Activated T-helper 1 cell treated with anti-CD3 and anti-CD28 coated beads, Interleukin-12 subunit alpha, Interleukin-12 subunit beta, Interleukin-2, Interleukin-4 antibody, amounts not matched to agents 30 ng/mL and 10 ng/mL and 1 ng/mL, durations not matched to agents 14 hours and 24 hours and 36 hours (primary cell): Measurements from ENCODE around the gene TRIM5. TPM values are rescaled to one million over a fixed set of nuclear protein-coding genes. Genes with fewer than 3 reads are reported as not detected.
"Not testable (repeated sequence)": the region's sequence is repeated elsewhere in the genome, so short reads cannot be mapped to it uniquely, and the experiment has no call there.

Experiments used
- DNase-seq: peaks from one replicate; pipeline ENCODE4 v3.0.0; 2021; ENCODE audit warnings: low spot score
- H3K27ac Mint-ChIP-seq: one replicate; pipeline ENCODE4 v1.8.0; 2021; ENCODE audit warnings: mild to moderate bottlenecking, mixed read lengths
- H3K27me3 Mint-ChIP-seq: one replicate; pipeline ENCODE4 v1.8.0; 2022; ENCODE audit warnings: mild to moderate bottlenecking, moderate library complexity, mixed read lengths; ENCODE audit not compliant: insufficient read depth
- H3K36me3 Mint-ChIP-seq: one replicate; pipeline ENCODE4 v1.8.0; 2021; ENCODE audit warnings: low read depth, mixed read lengths
- H3K4me1 Mint-ChIP-seq: one replicate; pipeline ENCODE4 v1.8.0; 2021; ENCODE audit warnings: low read depth, mixed read lengths
- H3K4me3 Mint-ChIP-seq: one replicate; pipeline ENCODE4 v1.8.0; 2021; ENCODE audit warnings: mild to moderate bottlenecking, moderate library complexity, mixed read lengths
- H3K9me3 Mint-ChIP-seq: one replicate; pipeline ENCODE4 v1.8.0; 2021; ENCODE audit warnings: mixed read lengths
- intact Hi-C: fragments of 100-400 bp; cut with micrococcal nuclease; formaldehyde crosslinking; loops from one replicate; pipeline ENCODE4 v1.15.1; 2024
- total RNA-seq: library from RNA; stranded (reverse); gene quantifications from 2 replicates; pipeline ENCODE4 v1.2.3, GENCODE V29; 2022

The TRIM5 gene
- total RNA-seq: 7.9 and 8.6 TPM in 2 replicates

GRCh38 chr11:5684646-5685362 is at the start of gene TRIM5:
TRIM5 (minus strand) TSS chr11:5685074; CDS start chr11:5680177, 4,897 bp downstream.
- H3K4me1 Mint-ChIP-seq: peaks cover 57% of the 10 kb centered on the region
- peak; percentile 74 for DNase-seq
- H3K36me3 Mint-ChIP-seq: peaks cover 11% of the 10 kb centered on the region
- peak within 1 kb of the TSS; percentile 89 for H3K4me3 Mint-ChIP-seq
- intact Hi-C loops: loop anchor here (1.0 to 10.0 kb wide), 9 partner anchors 43 to 930 kb away; partner anchors contain the start of genes ARFIP2, CAVIN3, FHIP1B and OR52N2
- no peaks in the 10 kb centered on the region for H3K9me3 Mint-ChIP-seq
- H3K27ac Mint-ChIP-seq: peak within 1 kb of the TSS; percentile 96
- H3K27me3 Mint-ChIP-seq: no peaks in the 10 kb centered on the region

- no peaks in the 10 kb centered on the region for H3K36me3 Mint-ChIP-seq
- H3K4me1 Mint-ChIP-seq: no peaks in the 10 kb centered on the region
- H3K27me3 Mint-ChIP-seq: no peaks in the 10 kb centered on the region
- no peaks in the 10 kb centered on the region for H3K9me3 Mint-ChIP-seq
- no peak for DNase-seq
- intact Hi-C loops: no loop called here
- H3K27ac Mint-ChIP-seq: no peak overlapping the region
- H3K4me3 Mint-ChIP-seq: no peak overlapping the region
Measured at GRCh38 chr11:5727691-5728090, 42.8 kb upstream of the TRIM5 start.

DNA sequence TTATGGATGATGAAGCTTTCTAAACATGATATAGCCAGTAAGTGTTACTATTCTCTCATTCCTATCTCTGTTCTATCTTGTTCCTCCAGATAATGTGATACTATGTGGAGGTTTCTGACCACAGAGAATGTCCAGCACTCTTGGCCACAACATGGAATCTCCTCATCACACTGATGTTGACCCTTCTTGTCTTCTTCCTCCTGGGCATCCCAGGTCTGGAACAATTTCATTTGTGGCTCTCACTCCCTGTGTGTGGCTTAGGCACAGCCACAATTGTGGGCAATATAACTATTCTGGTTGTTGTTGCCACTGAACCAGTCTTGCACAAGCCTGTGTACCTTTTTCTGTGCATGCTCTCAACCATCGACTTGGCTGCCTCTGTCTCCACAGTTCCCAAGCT is 41.5 kb upstream of the TRIM5 start:
- H3K27me3 Mint-ChIP-seq: no peaks in the 10 kb centered on the region
- no peak overlapping the region for H3K4me3 Mint-ChIP-seq
- intact Hi-C loops: no loop called here
- no peak overlapping the region for H3K27ac Mint-ChIP-seq
- DNase-seq: no peak
- no peaks in the 10 kb centered on the region for H3K36me3 Mint-ChIP-seq
- no peaks in the 10 kb centered on the region for H3K4me1 Mint-ChIP-seq
- no peaks in the 10 kb centered on the region for H3K9me3 Mint-ChIP-seq

GRCh38 chr11:5722622-5723021 is 37.7 kb upstream of the TRIM5 start:
- Mint-ChIP-seq H3K27me3 (no peaks in the 10 kb centered on the region), H3K4me3 (no peak overlapping the region), H3K27ac (no peak overlapping the region), H3K9me3 (peaks cover 5% of the 10 kb centered on the region), H3K36me3 (peaks cover 12% of the 10 kb centered on the region), H3K4me1 (no peaks in the 10 kb centered on the region)
- intact Hi-C loops: no loop called here
- DNase-seq: no peak

- DNase-seq: no peak
- H3K27me3 Mint-ChIP-seq: no peaks in the 10 kb centered on the region
- no peaks in the 10 kb centered on the region for H3K4me1 Mint-ChIP-seq
- no peak overlapping the region for H3K4me3 Mint-ChIP-seq
- H3K27ac Mint-ChIP-seq: no peak overlapping the region
- peaks cover 14% of the 10 kb centered on the region for H3K36me3 Mint-ChIP-seq
- intact Hi-C loops: no loop called here
- peaks cover 10% of the 10 kb centered on the region for H3K9me3 Mint-ChIP-seq
Measured at GRCh38 chr11:5719703-5720495, 35.0 kb upstream of the TRIM5 start.

DNA sequence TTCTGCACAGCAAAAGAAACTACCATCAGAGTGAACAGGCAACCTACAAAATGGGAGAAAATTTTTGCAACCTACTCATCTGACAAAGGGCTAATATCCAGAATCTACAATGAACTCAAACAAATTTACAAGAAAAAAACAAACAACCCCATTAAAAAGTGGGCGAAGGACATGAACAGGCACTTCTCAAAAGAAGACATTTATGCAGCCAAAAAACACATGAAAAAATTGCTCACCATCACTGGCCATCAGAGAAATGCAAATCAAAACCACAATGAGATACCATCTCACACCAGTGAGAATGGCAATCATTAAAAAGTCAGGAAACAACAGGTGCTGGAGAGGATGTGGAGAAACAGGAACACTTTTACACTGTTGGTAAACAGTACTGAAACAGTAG is 31.6 kb upstream of the TRIM5 start:
- H3K27me3 Mint-ChIP-seq, intact Hi-C loops, H3K27ac Mint-ChIP-seq, H3K9me3 Mint-ChIP-seq, DNase-seq, H3K4me3 Mint-ChIP-seq, H3K4me1 Mint-ChIP-seq: not testable (repeated sequence)
- peaks cover 17% of the 10 kb centered on the region for H3K36me3 Mint-ChIP-seq

DNA sequence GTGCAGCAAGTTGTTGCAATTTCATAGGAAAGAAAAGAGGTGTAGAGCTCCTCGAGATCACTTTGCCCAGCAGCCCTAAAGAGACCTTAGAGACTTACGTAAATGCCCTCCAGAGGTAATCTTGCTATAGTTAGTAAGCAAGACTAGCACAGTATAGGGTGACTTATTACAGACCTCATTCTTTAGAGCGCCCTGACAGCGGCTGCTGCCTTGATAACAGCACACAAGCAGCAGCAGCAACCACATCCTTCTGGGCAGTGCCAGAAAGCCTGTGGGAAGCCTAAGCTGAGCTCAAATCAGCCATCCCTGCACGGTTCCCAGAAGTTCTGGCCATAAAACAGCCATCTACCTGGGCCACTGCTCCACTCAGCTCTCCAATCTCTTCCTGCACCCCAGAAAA is 28.8 kb upstream of the TRIM5 start:
- Mint-ChIP-seq H3K27me3 (no peaks in the 10 kb centered on the region), H3K4me3 (no peak overlapping the region), H3K36me3 (peaks cover 24% of the 10 kb centered on the region), H3K9me3 (peaks cover 10% of the 10 kb centered on the region), H3K27ac (no peak overlapping the region), H3K4me1 (no peaks in the 10 kb centered on the region)
- DNase-seq: no peak
- intact Hi-C loops: loop anchor here (5.0 kb wide), 1 partner anchor 241 kb away; no protein-coding TSS in a partner anchor

DNA sequence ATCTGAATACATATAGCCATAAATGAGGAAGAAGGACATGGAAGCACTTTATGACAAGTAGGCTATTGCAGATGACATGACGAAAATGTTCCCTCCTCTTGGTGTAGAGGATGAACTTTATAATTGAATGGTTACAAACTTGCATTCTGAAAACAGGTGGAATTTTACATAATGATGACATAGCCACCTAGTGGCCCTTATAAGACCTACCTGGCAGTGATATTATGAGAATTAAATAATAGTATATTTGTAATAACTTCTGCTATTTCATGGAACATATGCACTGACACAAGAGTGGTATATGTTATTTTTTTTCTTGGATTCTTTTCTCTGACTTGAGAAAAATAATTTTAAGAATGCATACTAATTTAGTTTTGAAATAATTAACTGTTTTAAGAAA is 27.6 kb upstream of the TRIM5 start:
- intact Hi-C loops: loop anchor here (1.0 to 5.0 kb wide), 2 partner anchors 112 to 240 kb away; no protein-coding TSS in a partner anchor
- H3K4me3 Mint-ChIP-seq: no peak overlapping the region
- no peak overlapping the region for H3K27ac Mint-ChIP-seq
- peaks cover 27% of the 10 kb centered on the region for H3K36me3 Mint-ChIP-seq
- H3K27me3 Mint-ChIP-seq: no peaks in the 10 kb centered on the region
- H3K4me1 Mint-ChIP-seq: no peaks in the 10 kb centered on the region
- H3K9me3 Mint-ChIP-seq: peaks cover 4% of the 10 kb centered on the region
- no peak for DNase-seq

GRCh38 chr11:5705688-5706087 is 20.8 kb upstream of the TRIM5 start:
- Mint-ChIP-seq H3K4me3 (no peak overlapping the region), H3K27ac (peak overlapping the region; percentile 42), H3K27me3 (no peaks in the 10 kb centered on the region), H3K4me1 (peaks cover 28% of the 10 kb centered on the region), H3K9me3 (no peaks in the 10 kb centered on the region), H3K36me3 (peaks cover 65% of the 10 kb centered on the region)
- DNase-seq: no peak
- intact Hi-C loops: no loop called here

- peaks cover 36% of the 10 kb centered on the region for H3K4me1 Mint-ChIP-seq
- no peak overlapping the region for H3K27ac Mint-ChIP-seq
- no peaks in the 10 kb centered on the region for H3K9me3 Mint-ChIP-seq
- H3K36me3 Mint-ChIP-seq: peaks cover 54% of the 10 kb centered on the region
- no peak for DNase-seq
- no peak overlapping the region for H3K4me3 Mint-ChIP-seq
- H3K27me3 Mint-ChIP-seq: no peaks in the 10 kb centered on the region
- intact Hi-C loops: no loop called here
Measured at GRCh38 chr11:5703741-5704536, 19.1 kb upstream of the TRIM5 start.

DNA sequence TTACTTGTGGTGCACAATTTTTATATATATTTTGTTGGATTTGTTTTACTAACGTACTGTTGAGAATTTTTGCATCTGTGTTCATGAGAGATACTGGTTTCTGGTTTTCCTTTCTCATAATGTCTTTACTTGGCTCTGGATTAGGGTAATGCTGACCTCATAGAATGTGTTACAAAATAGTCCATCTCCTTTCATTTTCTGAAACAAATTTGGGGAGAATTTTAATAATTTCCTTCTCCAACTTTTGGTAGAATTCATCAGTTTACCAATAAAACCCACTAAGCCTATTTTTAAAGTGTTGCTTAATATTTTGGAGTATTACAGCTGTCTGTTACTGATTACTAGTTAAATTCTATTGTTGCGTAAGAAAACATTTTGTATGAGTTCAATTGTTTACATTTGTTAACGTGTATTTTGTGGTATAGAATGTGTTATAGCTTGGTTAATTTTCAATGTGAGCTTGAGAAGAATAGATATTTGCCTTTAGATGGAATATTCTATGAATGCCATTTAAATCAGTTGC is 16.2 kb upstream of the TRIM5 start:
- H3K27me3 Mint-ChIP-seq: no peaks in the 10 kb centered on the region
- no peaks in the 10 kb centered on the region for H3K9me3 Mint-ChIP-seq
- H3K4me3 Mint-ChIP-seq: no peak overlapping the region
- DNase-seq: no peak
- peaks cover 58% of the 10 kb centered on the region for H3K36me3 Mint-ChIP-seq
- H3K27ac Mint-ChIP-seq: no peak overlapping the region
- intact Hi-C loops: loop anchor here (1.0 kb wide), 1 partner anchor 9 kb away; no protein-coding TSS in a partner anchor
- peaks cover 51% of the 10 kb centered on the region for H3K4me1 Mint-ChIP-seq

DNA sequence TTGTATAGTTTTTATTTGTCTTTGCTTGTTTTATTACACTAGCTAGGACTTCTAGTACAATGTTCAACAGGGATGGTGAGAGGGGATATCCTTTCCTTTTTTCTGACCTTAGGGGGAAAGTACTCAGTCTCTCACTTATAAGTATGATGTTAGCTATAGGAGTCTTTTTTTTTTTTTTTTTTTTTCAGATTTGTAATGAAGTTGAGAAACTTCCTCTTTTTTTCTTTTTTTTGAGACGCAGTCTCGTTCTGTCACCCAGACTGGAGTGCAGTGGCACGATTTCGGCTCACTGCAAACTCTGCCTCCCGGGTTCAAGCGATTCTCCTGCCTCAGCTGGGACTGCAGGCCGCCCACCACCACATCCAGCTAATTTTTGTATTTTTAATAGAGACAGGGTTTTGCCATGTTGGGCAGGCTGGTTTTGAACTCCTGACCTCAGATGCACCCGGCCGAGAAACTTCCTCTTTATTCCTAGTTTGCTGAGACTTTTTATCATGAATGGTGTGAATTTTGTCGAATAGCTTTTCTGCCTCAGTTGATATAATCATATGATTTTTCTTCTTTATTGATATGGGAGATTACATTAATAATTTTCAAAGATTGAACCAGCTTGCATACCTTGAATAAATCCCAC is 15.7 kb upstream of the TRIM5 start:
- no peaks in the 10 kb centered on the region for H3K27me3 Mint-ChIP-seq
- H3K27ac Mint-ChIP-seq: no peak overlapping the region
- H3K4me1 Mint-ChIP-seq: peaks cover 57% of the 10 kb centered on the region
- peaks cover 58% of the 10 kb centered on the region for H3K36me3 Mint-ChIP-seq
- intact Hi-C loops: loop anchor here (1.0 kb wide), 1 partner anchor 8 kb away; no protein-coding TSS in a partner anchor
- no peaks in the 10 kb centered on the region for H3K9me3 Mint-ChIP-seq
- DNase-seq: no peak
- H3K4me3 Mint-ChIP-seq: no peak overlapping the region
